ENCODE data around the gene BTNL9.
A peak's percentile ranks its signal among the peaks of the same experiment; 100 is the strongest.
"Not testable (repeated sequence)": the region's sequence is repeated elsewhere in the genome, so short reads cannot be mapped to it uniquely, and the experiment has no call there.

The BTNL9 gene

GRCh38 chr5:181043285-181044092 is 3.4 kb downstream of the BTNL9 start:
- DNase-seq (ENCODE audit: low read depth) = no peak

- DNase-seq (ENCODE audit: low read depth) = no peak
Measured at GRCh38 chr5:181044093-181044599, 4.1 kb downstream of the BTNL9 start.

- no peak for DNase-seq (ENCODE audit: low read depth)
Measured at GRCh38 chr5:181044662-181045305, 4.7 kb downstream of the BTNL9 start.

GRCh38 chr5:181045316-181045715 is 5.2 kb downstream of the BTNL9 start:
- no peak for DNase-seq (ENCODE audit: low read depth)

GRCh38 chr5:181045857-181046256 is 5.8 kb downstream of the BTNL9 start:
- DNase-seq (ENCODE audit: low read depth) = not testable (repeated sequence)

GRCh38 chr5:181047288-181047687 is 7.2 kb downstream of the BTNL9 start:
- no peak for DNase-seq (ENCODE audit: low read depth)

GRCh38 chr5:181047921-181048320 is 7.9 kb downstream of the BTNL9 start:
- no peak for DNase-seq (ENCODE audit: low read depth)

GRCh38 chr5:181050016-181050415 is 9.9 kb downstream of the BTNL9 start:
- no peak for DNase-seq (ENCODE audit: low read depth)

GRCh38 chr5:181051841-181052671 is 12.0 kb downstream of the BTNL9 start:
- DNase-seq (ENCODE audit: low read depth) = no peak

GRCh38 chr5:181052672-181053487 is 12.8 kb downstream of the BTNL9 start:
- peak; percentile 3 for DNase-seq (ENCODE audit: low read depth)

GRCh38 chr5:181053488-181054121 is 13.5 kb downstream of the BTNL9 start:
- DNase-seq (ENCODE audit: low read depth) = no peak

- DNase-seq (ENCODE audit: low read depth) = no peak
Measured at GRCh38 chr5:181054138-181054537, 14.1 kb downstream of the BTNL9 start.

- peak; percentile 7 for DNase-seq (ENCODE audit: low read depth)
Measured at GRCh38 chr5:181054871-181055459, 14.9 kb downstream of the BTNL9 start.

GRCh38 chr5:181056431-181056830 is 16.4 kb downstream of the BTNL9 start:
- no peak for DNase-seq (ENCODE audit: low read depth)

GRCh38 chr5:181058321-181058720 is 18.3 kb downstream of the BTNL9 start:
- DNase-seq (ENCODE audit: low read depth) = no peak

GRCh38 chr5:181058786-181059296 is 18.8 kb downstream of the BTNL9 start:
- DNase-seq (ENCODE audit: low read depth) = no peak

- no peak for DNase-seq (ENCODE audit: low read depth)
Measured at GRCh38 chr5:181059297-181060230, 19.5 kb downstream of the BTNL9 start.

- no peak for DNase-seq (ENCODE audit: low read depth)
Measured at GRCh38 chr5:181060231-181060590, 20.1 kb downstream of the BTNL9 start.

GRCh38 chr5:181060924-181061323 is 20.9 kb downstream of the BTNL9 start:
- DNase-seq (ENCODE audit: low read depth) = no peak

All from CMK (cell line).